Mucosa of descending colon (tissue), 3 donors: ENCODE data around the gene KLF15. TPM values are rescaled to one million over a fixed set of nuclear protein-coding genes. Genes with fewer than 3 reads are reported as not detected.

ENCODE experiments used
- ATAC-seq: fragments of 200-7000 bp; cut with Tn5 transposase; one replicate; pipeline ENCODE4 v1.9.1; 2020; ENCODE audit warnings: mild to moderate bottlenecking, moderate library complexity
- DNase-seq, 3 donors: peaks; one replicate each; pipeline ENCODE4 v3.0.0-alpha.2; 2020
- H3K36me3 ChIP-seq: fragments of 200-600 bp; one replicate; pipeline ENCODE4 v1.8.0; 2021; ENCODE audit warnings: low read depth, mild to moderate bottlenecking
- H3K4me1 ChIP-seq: fragments of 200-600 bp; one replicate; pipeline ENCODE4 v1.8.0; 2021; ENCODE audit warnings: low read depth, mild to moderate bottlenecking
- H3K4me3 ChIP-seq: fragments of 200-600 bp; one replicate; pipeline ENCODE4 v1.8.0; 2021; ENCODE audit warnings: mild to moderate bottlenecking
- H3K9me3 ChIP-seq: fragments of 200-600 bp; one replicate; pipeline ENCODE4 v1.8.0; 2021; ENCODE audit warnings: mild to moderate bottlenecking
- intact Hi-C, 2 donors: fragments of 100-400 bp; cut with DNase I in 1 of 2; cut with micrococcal nuclease in 1 of 2; formaldehyde crosslinking; loops; one replicate each; pipeline versions ENCODE4 v1.11.0 to v1.11.1; 2022; cut with DNase I, micrococcal nuclease
- total RNA-seq, 3 donors: library from RNA; stranded (reverse); fragmentation: NEBNext Ultra II Directional in 2 of 3; extraction: Animal tissue kit (Norgen Biotek cat#: 25700) in 2 of 3; gene quantifications; one replicate each; pipeline versions ENCODE4 v1.2.1 to v1.2.4, GENCODE V29; 2021 to 2023
- TF ChIP-seq, protein P1 (sequence below): fragments of 200-600 bp; IDR thresholded peaks from one replicate; pipeline ENCODE4 v1.8.0; 2022; ENCODE audit warnings: antibody characterized with exemption, mild to moderate bottlenecking
- donor health status: DM: no; HTN: no; CAD: no; lungs with moderate emphysema.
- donor health status: DM: no; HTN: no; CAD: no.
- donor health status: DM: no; HTN: yes; CAD: no.

The KLF15 gene
- total RNA-seq, 3 donors from 2014 or later: 1.3 to 21.9 (median 2.0) TPM

DNA sequence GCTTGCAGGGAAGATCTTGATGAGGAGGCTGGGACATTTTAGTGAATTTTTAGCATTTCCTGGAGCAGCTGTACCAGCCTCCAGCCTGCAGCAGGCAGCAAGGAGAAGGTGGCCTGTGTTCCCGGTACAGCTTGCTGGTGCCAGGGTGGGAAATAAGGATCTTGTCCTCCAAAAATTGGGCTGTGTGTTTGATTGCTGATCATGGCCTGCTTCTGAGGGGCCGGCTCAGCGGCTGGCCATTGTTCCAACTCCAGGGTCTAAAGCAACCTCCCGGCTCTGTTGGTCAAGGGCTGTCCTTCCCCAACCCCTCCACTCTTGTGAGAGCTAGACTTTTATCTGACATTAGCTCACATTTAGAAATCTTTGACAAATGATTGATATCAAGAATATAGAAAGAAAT, 42.5 kb upstream of the KLF15 start:
- ATAC-seq (no peak), DNase-seq (no peak)
- TF ChIP-seq, protein P1, sequence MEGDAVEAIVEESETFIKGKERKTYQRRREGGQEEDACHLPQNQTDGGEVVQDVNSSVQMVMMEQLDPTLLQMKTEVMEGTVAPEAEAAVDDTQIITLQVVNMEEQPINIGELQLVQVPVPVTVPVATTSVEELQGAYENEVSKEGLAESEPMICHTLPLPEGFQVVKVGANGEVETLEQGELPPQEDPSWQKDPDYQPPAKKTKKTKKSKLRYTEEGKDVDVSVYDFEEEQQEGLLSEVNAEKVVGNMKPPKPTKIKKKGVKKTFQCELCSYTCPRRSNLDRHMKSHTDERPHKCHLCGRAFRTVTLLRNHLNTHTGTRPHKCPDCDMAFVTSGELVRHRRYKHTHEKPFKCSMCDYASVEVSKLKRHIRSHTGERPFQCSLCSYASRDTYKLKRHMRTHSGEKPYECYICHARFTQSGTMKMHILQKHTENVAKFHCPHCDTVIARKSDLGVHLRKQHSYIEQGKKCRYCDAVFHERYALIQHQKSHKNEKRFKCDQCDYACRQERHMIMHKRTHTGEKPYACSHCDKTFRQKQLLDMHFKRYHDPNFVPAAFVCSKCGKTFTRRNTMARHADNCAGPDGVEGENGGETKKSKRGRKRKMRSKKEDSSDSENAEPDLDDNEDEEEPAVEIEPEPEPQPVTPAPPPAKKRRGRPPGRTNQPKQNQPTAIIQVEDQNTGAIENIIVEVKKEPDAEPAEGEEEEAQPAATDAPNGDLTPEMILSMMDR: no peak
- Histone ChIP-seq H3K4me3 (no peak overlapping the region), H3K36me3 (no peaks in the 10 kb centered on the region), H3K4me1 (no peaks in the 10 kb centered on the region), H3K9me3 (no peaks in the 10 kb centered on the region)
- intact Hi-C loops: loop anchor here in 1 of 2 donors (10.0 kb wide), 2 partner anchors 145 to 265 kb away; no protein-coding TSS in a partner anchor

DNA sequence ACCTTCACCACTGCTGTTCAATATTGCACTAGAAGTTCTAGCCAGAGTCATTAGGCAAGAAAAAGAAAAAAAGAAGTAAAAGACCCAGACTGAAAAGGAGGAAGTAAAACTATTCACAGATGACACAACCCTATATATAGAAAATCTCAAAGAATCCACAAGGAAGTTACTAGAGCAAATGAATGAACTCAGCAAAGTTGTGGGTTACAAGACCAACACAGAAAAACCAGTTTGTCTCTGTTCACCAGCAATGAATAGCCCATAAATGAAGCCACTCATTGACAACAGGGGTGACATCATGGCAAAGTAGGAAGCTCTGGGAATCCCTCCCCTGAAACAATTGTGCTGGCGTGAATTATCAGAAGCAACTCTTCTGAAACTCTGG, 42.1 kb upstream of the KLF15 start:
- intact Hi-C loops: loop anchor here in 1 of 2 donors (10.0 kb wide), 2 partner anchors 145 to 265 kb away; no protein-coding TSS in a partner anchor
- Histone ChIP-seq H3K36me3 (no peaks in the 10 kb centered on the region), H3K4me1 (no peaks in the 10 kb centered on the region), H3K4me3 (no peak overlapping the region), H3K9me3 (no peaks in the 10 kb centered on the region)
- ATAC-seq: no peak
- TF ChIP-seq, protein P1: no peak
- no peak for DNase-seq

DNA sequence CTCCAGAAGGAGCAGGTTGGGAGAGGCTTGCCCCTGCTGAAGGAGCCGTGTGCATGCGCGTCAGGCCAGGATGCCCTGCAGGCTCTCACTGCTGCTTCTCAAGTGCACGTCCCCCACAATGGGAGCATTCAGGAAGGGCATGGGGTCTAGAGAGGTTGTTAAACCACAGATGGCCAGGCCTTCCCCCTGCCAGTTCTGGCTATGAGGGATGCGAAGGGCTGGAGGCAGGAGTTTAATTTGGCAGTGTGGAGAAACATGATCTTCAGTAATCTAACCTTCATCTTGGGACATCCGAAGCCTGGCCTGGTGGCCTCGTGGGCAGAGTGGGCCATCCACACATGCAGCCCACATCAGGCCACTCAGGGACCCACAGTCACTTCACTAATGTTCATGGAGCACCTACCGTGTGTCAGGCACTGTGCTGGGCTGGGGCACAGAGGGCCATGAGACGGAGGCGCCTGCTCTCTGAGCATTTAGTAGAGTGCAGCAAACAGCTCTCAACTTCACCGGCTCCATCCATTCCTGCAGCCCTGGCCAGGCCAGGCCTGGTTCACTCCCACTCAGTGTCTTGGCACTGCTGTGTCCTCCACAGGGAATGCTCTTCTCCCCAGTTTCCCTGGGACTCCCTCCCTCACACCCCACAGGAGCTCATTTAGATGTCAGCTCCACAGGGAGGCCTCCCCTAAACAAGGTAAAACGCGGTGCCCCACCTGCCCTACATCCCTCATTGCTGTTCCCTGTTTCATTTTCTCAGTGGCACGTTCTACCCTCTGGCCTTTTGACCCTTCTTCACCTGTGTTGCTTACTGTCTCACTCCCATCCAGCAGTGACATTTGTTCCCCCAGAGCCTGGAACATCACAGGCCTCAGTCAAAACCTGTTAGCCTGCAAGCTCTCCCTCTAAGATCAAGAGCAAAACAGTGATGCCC, 41.5 kb upstream of the KLF15 start:
- no peaks in the 10 kb centered on the region for H3K36me3 ChIP-seq
- no peak overlapping the region for H3K4me3 ChIP-seq
- TF ChIP-seq, protein P1: no peak
- no peaks in the 10 kb centered on the region for H3K9me3 ChIP-seq
- intact Hi-C loops: loop anchor here in 1 of 2 donors (10.0 kb wide), 2 partner anchors 144 to 264 kb away; no protein-coding TSS in a partner anchor
- DNase-seq (peak in 1 of 3 donors; percentile 10), ATAC-seq (no peak)
- no peaks in the 10 kb centered on the region for H3K4me1 ChIP-seq

DNA sequence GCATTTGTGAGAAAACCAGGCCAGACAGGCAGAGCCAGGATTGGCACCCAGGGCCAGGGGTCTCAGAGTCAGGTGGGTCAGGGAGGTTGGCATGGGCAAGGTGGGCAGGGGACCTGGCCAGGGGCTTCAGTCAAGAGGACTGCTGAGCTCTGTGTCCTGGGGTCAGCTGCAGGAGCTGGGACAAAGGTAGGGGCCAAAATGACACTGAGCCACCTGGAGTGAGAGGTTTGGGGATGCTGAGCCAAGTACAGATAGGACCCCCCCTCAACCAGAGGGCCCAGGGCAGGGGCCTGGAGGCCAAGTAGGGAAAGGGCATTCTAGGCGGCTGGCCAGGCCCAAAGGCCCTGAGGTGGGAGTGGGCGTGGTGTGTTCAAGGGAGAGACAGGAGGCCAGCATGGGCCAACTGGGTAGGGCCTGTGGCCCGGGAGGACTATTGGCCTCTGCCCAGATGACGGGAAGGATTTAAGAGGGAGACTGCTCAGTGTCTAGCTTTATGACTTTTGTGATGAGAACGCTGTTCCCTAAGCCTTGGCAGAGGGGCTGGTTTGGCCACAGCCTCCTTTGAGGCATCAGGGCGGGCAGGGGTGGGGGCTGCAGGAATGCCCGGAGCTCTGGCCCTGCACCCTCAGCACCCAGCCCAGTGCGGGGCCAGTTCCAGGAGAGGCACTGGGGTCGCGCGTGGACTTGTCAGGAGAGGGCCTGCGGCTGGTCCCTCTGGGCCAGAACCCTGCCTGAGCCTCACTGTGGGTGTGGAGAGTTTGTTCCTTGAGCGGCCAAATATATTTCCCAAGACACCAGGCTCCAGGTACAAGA, 40.6 kb upstream of the KLF15 start:
- ATAC-seq: no peak
- TF ChIP-seq, protein P1: no peak
- H3K9me3 ChIP-seq: no peaks in the 10 kb centered on the region
- no peak overlapping the region for H3K4me3 ChIP-seq
- H3K4me1 ChIP-seq: no peaks in the 10 kb centered on the region
- no peaks in the 10 kb centered on the region for H3K36me3 ChIP-seq
- no peak for DNase-seq
- intact Hi-C loops: loop anchor here in 1 of 2 donors (10.0 kb wide), 2 partner anchors 143 to 263 kb away; no protein-coding TSS in a partner anchor

DNA sequence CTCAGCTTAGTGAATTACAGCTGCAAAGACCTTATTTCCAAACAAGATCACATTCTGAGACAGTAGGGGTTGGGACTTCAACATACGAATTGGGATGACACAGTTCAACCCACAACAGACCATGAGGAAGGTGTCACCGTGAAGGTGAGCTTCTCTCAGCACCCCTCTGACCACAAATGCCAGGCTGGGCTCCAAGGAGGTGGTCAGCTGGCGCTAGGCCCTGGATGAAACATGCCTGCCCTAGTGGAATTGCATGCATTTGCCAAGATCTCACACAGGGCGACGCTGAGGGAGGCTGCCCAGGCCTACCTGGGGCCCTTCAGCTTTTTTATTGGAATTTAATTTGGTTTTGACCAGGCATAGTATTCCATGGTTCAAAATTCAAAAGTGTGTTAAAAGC, 39.3 kb upstream of the KLF15 start:
- intact Hi-C loops: loop anchor here in 1 of 2 donors (10.0 kb wide), 2 partner anchors 142 to 262 kb away; no protein-coding TSS in a partner anchor
- TF ChIP-seq, protein P1: no peak
- no peak for DNase-seq
- ATAC-seq: no peak
- Histone ChIP-seq H3K9me3 (no peaks in the 10 kb centered on the region), H3K4me1 (no peaks in the 10 kb centered on the region), H3K36me3 (no peaks in the 10 kb centered on the region), H3K4me3 (no peak overlapping the region)
